CD14-positive monocyte (primary cell): ENCODE data around the gene MARK4. TPM values are rescaled to one million over a fixed set of nuclear protein-coding genes. Genes with fewer than 3 reads are reported as not detected.

ENCODE experiments used
- DNase-seq, 3 donors: peaks; one replicate each; pipeline ENCODE4 v3.0.0-alpha.2; 2011 to 2022
- H2AFZ ChIP-seq: 2 replicates; pipeline ENCODE4 v1.6.0; 2012; ENCODE audit warnings: mild to moderate bottlenecking, low read depth, low read length, inconsistent platforms; ENCODE audit not compliant: insufficient read depth, poor library complexity, severe bottlenecking
- H3K27ac ChIP-seq, 2 donors: 1 replicate in 1 of 2; 2 replicates in 1 of 2; pipeline ENCODE4 v1.5.1; 2012 to 2013; ENCODE audit warnings: low read length in 2 of 2, control low read depth in 1 of 2, inconsistent platforms in 1 of 2, low read depth in 1 of 2, mild to moderate bottlenecking in 1 of 2
- H3K27me3 ChIP-seq, 2 donors: one replicate each; pipeline versions ENCODE4 v1.6.0 to v1.6.1; 2011 to 2013; ENCODE audit warnings: low read length in 2 of 2; ENCODE audit not compliant: control insufficient read depth in 2 of 2, insufficient read depth in 2 of 2
- H3K36me3 ChIP-seq, 2 donors: replicated peaks in 1 of 2; 1 replicate in 1 of 2; 2 replicates in 1 of 2; pipeline versions ENCODE4 v1.5.1 to v1.6.1; 2012 to 2013; ENCODE audit warnings: low read length in 2 of 2, control low read depth in 1 of 2, inconsistent platforms in 1 of 2, mild to moderate bottlenecking in 1 of 2; ENCODE audit not compliant: insufficient read depth in 2 of 2, control insufficient read depth in 1 of 2
- H3K4me1 ChIP-seq, 2 donors: 1 replicate in 1 of 2; 2 replicates in 1 of 2; pipeline versions ENCODE4 v1.5.1 to v1.6.1; 2012 to 2013; ENCODE audit warnings: low read length in 2 of 2, control low read depth in 1 of 2, inconsistent platforms in 1 of 2, mild to moderate bottlenecking in 1 of 2, moderate library complexity in 1 of 2; ENCODE audit not compliant: insufficient read depth in 2 of 2, control insufficient read depth in 1 of 2
- H3K4me2 ChIP-seq: replicated peaks from 2 replicates; pipeline ENCODE3; 2012; ENCODE audit warnings: low read length, moderate library complexity, mild to moderate bottlenecking; ENCODE audit not compliant: poor library complexity, severe bottlenecking; ENCODE audit errors: extremely low read depth
- H3K4me3 ChIP-seq, 3 experiments: fragments of 200-600 bp in 1 of 3; sonication (generic) in 1 of 3; replicated peaks in 1 of 3; 1 replicate in 2 of 3; 2 replicates in 1 of 3; pipeline ENCODE4 v1.5.1; 2011 to 2013; ENCODE audit warnings: low read length in 3 of 3, mild to moderate bottlenecking in 3 of 3, control low read depth in 2 of 3, low read depth in 2 of 3, inconsistent platforms in 1 of 3, moderate library complexity in 1 of 3
- H3K79me2 ChIP-seq: 2 replicates; pipeline ENCODE4 v1.6.0; 2012; ENCODE audit warnings: mild to moderate bottlenecking, control low read depth, inconsistent platforms, low read length, moderate library complexity; ENCODE audit not compliant: insufficient read depth
- H3K9ac ChIP-seq: 2 replicates; pipeline ENCODE4 v1.6.0; 2017; ENCODE audit warnings: low read length, mild to moderate bottlenecking; ENCODE audit not compliant: insufficient read depth, poor library complexity, severe bottlenecking
- H3K9me3 ChIP-seq, 2 donors: replicated peaks in 1 of 2; 1 replicate in 1 of 2; 2 replicates in 1 of 2; pipeline versions ENCODE4 v1.5.1 to v1.6.1; 2012 to 2013; ENCODE audit warnings: low read length in 2 of 2, control low read depth in 1 of 2; ENCODE audit not compliant: control insufficient read depth in 1 of 2, insufficient read depth in 1 of 2
- H4K20me1 ChIP-seq: 2 replicates; pipeline ENCODE4 v1.6.0; 2012; ENCODE audit warnings: mild to moderate bottlenecking, low read length, control low read depth, moderate library complexity; ENCODE audit not compliant: insufficient read depth
- H3K27ac Mint-ChIP-seq, 7 donors: one replicate each; pipeline ENCODE4 v1.8.0; 2020; ENCODE audit warnings: mild to moderate bottlenecking in 7 of 7, mixed read lengths in 7 of 7, moderate library complexity in 6 of 7, inconsistent platforms in 2 of 7
- H3K27me3 Mint-ChIP-seq, 3 donors: one replicate each; pipeline ENCODE4 v1.8.0; 2021 to 2022; ENCODE audit warnings: low read depth in 3 of 3, mild to moderate bottlenecking in 3 of 3, mixed read lengths in 3 of 3, moderate library complexity in 3 of 3, inconsistent platforms in 1 of 3
- H3K36me3 Mint-ChIP-seq, 2 donors: one replicate each; pipeline ENCODE4 v1.8.0; 2020; ENCODE audit warnings: mixed read lengths in 2 of 2, inconsistent platforms in 1 of 2, mild to moderate bottlenecking in 1 of 2
- H3K4me1 Mint-ChIP-seq: one replicate; pipeline ENCODE4 v1.8.0; 2020; ENCODE audit warnings: mild to moderate bottlenecking, mixed read lengths
- H3K4me3 Mint-ChIP-seq, 2 donors: one replicate each; pipeline ENCODE4 v1.8.0; 2020; ENCODE audit warnings: mild to moderate bottlenecking in 2 of 2, mixed read lengths in 2 of 2, moderate library complexity in 1 of 2
- H3K9me3 Mint-ChIP-seq, 7 donors: one replicate each; pipeline ENCODE4 v1.8.0; 2020 to 2022; ENCODE audit warnings: mixed read lengths in 7 of 7, mild to moderate bottlenecking in 6 of 7, moderate library complexity in 6 of 7, inconsistent platforms in 2 of 7
- WGBS: methylation state at CpG from one replicate; pipeline ENCODE4 v1.1.5; 2013; ENCODE audit warnings: missing lambda C conversion rate; ENCODE audit not compliant: insufficient coverage; 5-methylcytosine and 5-hydroxymethylcytosine counted together
- intact Hi-C, 2 donors: fragments of 100-400 bp; cut with micrococcal nuclease; formaldehyde crosslinking; loops; one replicate each; pipeline versions ENCODE4 v1.15.0 to v1.15.1; 2023
- polyA plus RNA-seq, 3 donors: library from polyadenylated mRNA; depleted of rRNA in 1 of 3; unstranded in 2 of 3; stranded (reverse) in 1 of 3; fragments of 300-500 nt in 2 of 3; fragments of >200 nt in 1 of 3; fragmentation: Illumina TruSeq in 2 of 3; gene quantifications; 1 replicate in 2 of 3; 2 replicates in 1 of 3; pipeline ENCODE4 v1.2.3, GENCODE V29; 2012 to 2021
- TF ChIP-seq, protein P1 (sequence below): fragments of 200-600 bp; IDR thresholded peaks from one replicate; pipeline ENCODE4 v1.8.0; 2022; ENCODE audit warnings: antibody characterized with exemption, mild to moderate bottlenecking

Gene MARK4
- polyA plus RNA-seq, 3 donors = 0.59 to 18.4 (median 0.69) TPM

DNA sequence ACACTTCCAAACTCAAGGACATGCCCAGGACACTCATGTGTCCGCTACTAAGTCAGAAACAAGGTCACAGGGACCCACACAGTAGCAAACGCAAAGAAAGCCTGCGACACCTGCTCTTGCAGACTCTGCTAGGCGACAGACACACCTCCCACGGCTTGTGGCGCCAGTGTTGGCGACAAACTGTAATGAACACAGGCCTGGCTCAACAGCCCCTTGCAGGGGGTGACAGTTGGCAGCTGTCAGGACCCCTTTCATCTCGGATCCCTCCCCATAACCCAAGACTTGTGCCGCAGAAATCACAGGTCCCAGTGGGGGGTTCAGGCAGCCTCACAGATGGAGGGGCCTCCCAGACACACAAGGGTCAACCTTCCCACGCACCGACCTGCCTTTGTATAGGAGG, 71.2 kb downstream of the MARK4 start:
- Mint-ChIP-seq H3K4me3 (peak overlapping the region in 1 of 2 donors; percentile 49), H3K4me1 (peaks cover 6% of the 10 kb centered on the region), H3K27ac (no peak overlapping the region), H3K27me3 (peaks cover 36 to 55% (median 41%) of the 10 kb centered on the region in 3 donors), H3K9me3 (peaks cover 0 to 8% (median 2%) of the 10 kb centered on the region in 7 donors), H3K36me3 (no peaks in the 10 kb centered on the region)
- Histone ChIP-seq H3K36me3 (no peaks in the 10 kb centered on the region), H3K27ac (no peak overlapping the region), H3K4me3 (no peak overlapping the region), H3K9me3 (no peaks in the 10 kb centered on the region), H3K4me1 (peaks cover 3 to 7% of the 10 kb centered on the region in 2 donors), H3K4me2 (no peak overlapping the region), H3K27me3 (peaks cover 8 to 31% of the 10 kb centered on the region in 2 donors), H2AFZ (no peak overlapping the region), H4K20me1 (no peaks in the 10 kb centered on the region), H3K9ac (no peak overlapping the region), H3K79me2 (no peaks in the 10 kb centered on the region)
- TF ChIP-seq, protein P1, sequence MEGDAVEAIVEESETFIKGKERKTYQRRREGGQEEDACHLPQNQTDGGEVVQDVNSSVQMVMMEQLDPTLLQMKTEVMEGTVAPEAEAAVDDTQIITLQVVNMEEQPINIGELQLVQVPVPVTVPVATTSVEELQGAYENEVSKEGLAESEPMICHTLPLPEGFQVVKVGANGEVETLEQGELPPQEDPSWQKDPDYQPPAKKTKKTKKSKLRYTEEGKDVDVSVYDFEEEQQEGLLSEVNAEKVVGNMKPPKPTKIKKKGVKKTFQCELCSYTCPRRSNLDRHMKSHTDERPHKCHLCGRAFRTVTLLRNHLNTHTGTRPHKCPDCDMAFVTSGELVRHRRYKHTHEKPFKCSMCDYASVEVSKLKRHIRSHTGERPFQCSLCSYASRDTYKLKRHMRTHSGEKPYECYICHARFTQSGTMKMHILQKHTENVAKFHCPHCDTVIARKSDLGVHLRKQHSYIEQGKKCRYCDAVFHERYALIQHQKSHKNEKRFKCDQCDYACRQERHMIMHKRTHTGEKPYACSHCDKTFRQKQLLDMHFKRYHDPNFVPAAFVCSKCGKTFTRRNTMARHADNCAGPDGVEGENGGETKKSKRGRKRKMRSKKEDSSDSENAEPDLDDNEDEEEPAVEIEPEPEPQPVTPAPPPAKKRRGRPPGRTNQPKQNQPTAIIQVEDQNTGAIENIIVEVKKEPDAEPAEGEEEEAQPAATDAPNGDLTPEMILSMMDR = no peak
- 78% methylated on average over 7 of the region's 11 CpGs for WGBS
- intact Hi-C loops = no loop called here
- no peak for DNase-seq

DNA sequence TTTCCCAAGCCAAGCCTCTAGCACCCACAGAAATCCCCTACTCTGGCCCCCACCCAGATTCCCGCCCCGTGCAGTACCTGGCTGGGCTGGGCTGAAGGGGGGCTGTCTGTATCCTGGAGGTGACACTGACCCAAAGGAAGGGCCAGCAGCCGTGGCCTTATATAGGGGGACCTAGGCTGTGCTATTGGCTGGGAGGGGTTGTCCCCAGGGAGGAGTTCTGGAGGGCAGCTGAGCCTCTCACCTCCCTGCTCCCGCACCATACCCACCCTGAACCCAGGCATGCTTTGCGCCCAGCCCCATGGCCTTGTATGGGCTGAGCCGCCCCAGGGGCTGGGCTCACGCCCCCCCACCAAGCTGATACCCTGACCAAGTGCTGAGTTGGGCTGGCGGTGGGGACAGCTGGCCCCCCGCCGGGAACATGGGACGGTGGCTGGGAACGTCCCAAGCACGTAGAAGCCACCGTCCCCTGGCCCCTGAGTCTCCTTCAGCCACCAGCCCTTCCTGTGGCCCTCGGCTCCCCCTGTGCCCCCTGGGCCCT, 71.7 kb downstream of the MARK4 start, which contains the start of gene CKM:
CKM (minus strand) TSS at position 132 of the 538 bp plus-strand sequence. CDS start 3,162 bp downstream, outside the sequence.
- intact Hi-C loops = no loop called here
- Mint-ChIP-seq H3K27ac (peak within 1 kb of the TSS in 1 of 7 donors; percentile 4), H3K9me3 (peaks cover 0 to 8% (median 2%) of the 10 kb centered on the region in 7 donors), H3K4me1 (peaks cover 6% of the 10 kb centered on the region), H3K4me3 (peak within 1 kb of the TSS; percentile 24 to 52), H3K36me3 (no peaks in the 10 kb centered on the region), H3K27me3 (peaks cover 33 to 50% (median 36%) of the 10 kb centered on the region in 3 donors)
- Histone ChIP-seq H3K4me1 (peaks cover 3 to 7% of the 10 kb centered on the region in 2 donors), H3K27ac (no peak within 1 kb of the TSS), H4K20me1 (no peaks in the 10 kb centered on the region), H3K27me3 (peaks cover 8 to 31% of the 10 kb centered on the region in 2 donors), H3K79me2 (no peaks in the 10 kb centered on the region), H3K36me3 (no peaks in the 10 kb centered on the region), H3K4me3 (no peak within 1 kb of the TSS), H2AFZ (no peak within 1 kb of the TSS), H3K9ac (no peak within 1 kb of the TSS), H3K9me3 (no peaks in the 10 kb centered on the region), H3K4me2 (no peak within 1 kb of the TSS)
- TF ChIP-seq, protein P1 = no peak
- no peak for DNase-seq
- WGBS = 62% methylated on average over 9 of the region's 15 CpGs
